Mammary epithelial cell (primary cell): ENCODE measurements around the gene GIMAP8.

Experiments
- CTCF ChIP-seq, 2 donors: IDR thresholded peaks in 1 of 2; conservative IDR thresholded peaks in 1 of 2; 2 replicates each; pipeline ENCODE4 v1.5.1; 2011 to 2012; ENCODE audit warnings: inconsistent platforms in 2 of 2, low read length in 2 of 2, mild to moderate bottlenecking in 2 of 2, control low read depth in 1 of 2, low read depth in 1 of 2; ENCODE audit not compliant: insufficient read depth in 1 of 2; ENCODE audit errors: extremely low read depth in 1 of 2
- EZH2 ChIP-seq: IDR thresholded peaks from 2 replicates; pipeline ENCODE4 v1.6.1; 2012; ENCODE audit warnings: low read length, inconsistent platforms, borderline replicate concordance

- TF ChIP-seq CTCF (conservative IDR thresholded peaks at IDR 0.05 in 1 of 2, IDR thresholded peaks at IDR 0.05 in 1 of 2; ENCODE audit: extremely low read depth in 1 of 2, insufficient read depth in 1 of 2, low read depth in 1 of 2, low read length in 2 of 2) (no peak), EZH2 (no peak)
Observed at GRCh38 chr7:150431839-150432658, 18.4 kb upstream of the GIMAP8 start.
